Breast epithelium (tissue), 4 donors: ENCODE measurements around the gene ADGRG3. TPM values are rescaled to one million over a fixed set of nuclear protein-coding genes. Genes with fewer than 3 reads are reported as not detected.
"Not testable (repeated sequence)": the region's sequence is repeated elsewhere in the genome, so short reads cannot be mapped to it uniquely, and the experiment has no call there.

Source experiments
- DNase-seq, 2 donors: peaks; one replicate each; pipeline ENCODE4 v3.0.0-alpha.2; 2019; ENCODE audit warnings: low spot score in 2 of 2
- H3K27ac ChIP-seq, 2 donors: fragments of 200-600 bp; sonication (generic) in 1 of 2; one replicate each; pipeline ENCODE4 v1.5.1; 2016 to 2019; ENCODE audit warnings: mild to moderate bottlenecking in 1 of 2
- H3K27me3 ChIP-seq, 2 donors: fragments of 200-600 bp; sonication (generic) in 1 of 2; one replicate each; pipeline versions ENCODE4 v1.5.1 to v1.6.0; 2017 to 2019; ENCODE audit warnings: control low read depth in 1 of 2, mild to moderate bottlenecking in 1 of 2
- H3K36me3 ChIP-seq: fragments of 200-600 bp; one replicate; pipeline ENCODE4 v1.5.1; 2019
- H3K4me1 ChIP-seq, 2 donors: fragments of 200-600 bp; sonication (generic); one replicate each; pipeline ENCODE4 v1.5.1; 2016 to 2019; ENCODE audit warnings: control low read depth in 1 of 2
- H3K4me3 ChIP-seq, 3 donors: fragments of 200-600 bp; sonication (generic); 1 replicate in 2 of 3; 2 replicates in 1 of 3; pipeline ENCODE4 v1.5.1; 2016 to 2019; ENCODE audit warnings: mild to moderate bottlenecking in 3 of 3, moderate library complexity in 2 of 3
- H3K9me3 ChIP-seq, 2 donors: fragments of 200-600 bp; sonication (generic) in 1 of 2; one replicate each; pipeline ENCODE4 v1.5.1; 2016 to 2019; ENCODE audit warnings: control low read depth in 1 of 2
- CTCF ChIP-seq, 3 donors: fragments of 450-650 bp; IDR thresholded peaks; one replicate each; pipeline ENCODE4 v1.5.1; 2016 to 2017; ENCODE audit warnings: antibody characterized with exemption in 3 of 3, mild to moderate bottlenecking in 3 of 3, moderate library complexity in 3 of 3
- POLR2A ChIP-seq: fragments of 450-650 bp; IDR thresholded peaks from one replicate; pipeline ENCODE4 v1.6.1; 2016; ENCODE audit warnings: antibody characterized with exemption, mild to moderate bottlenecking, moderate library complexity
- POLR2AphosphoS5 ChIP-seq, 3 donors: sonication (generic); formaldehyde crosslinking; IDR thresholded peaks; one replicate each; pipeline ENCODE4 v1.6.1; 2017; ENCODE audit warnings: antibody characterized with exemption in 3 of 3
- intact Hi-C: fragments of 100-400 bp; cut with DNase I; formaldehyde crosslinking; loops from one replicate; pipeline ENCODE4 v1.15.1; 2023; ENCODE audit warnings: low total_unique reads
- total RNA-seq, 3 donors: library from RNA; depleted of rRNA; stranded (reverse); fragments of >200 nt; gene quantifications; one replicate each; pipeline ENCODE4 v1.1.0, GENCODE V29; 2016

Gene ADGRG3
- total RNA-seq, 3 donors from 2014 or later: 0.64 to 5.2 (median 1.6) TPM

GRCh38 chr16:57670196-57670595 lies 2.1 kb downstream of the ADGRG3 start:
- DNase-seq: no peak
- Histone ChIP-seq H3K27ac (no peak overlapping the region), H3K9me3 (no peaks in the 10 kb centered on the region), H3K4me3 (no peak overlapping the region), H3K27me3 (no peaks in the 10 kb centered on the region), H3K4me1 (no peaks in the 10 kb centered on the region), H3K36me3 (no peaks in the 10 kb centered on the region)
- TF ChIP-seq POLR2A (no peak), POLR2AphosphoS5 (IDR thresholded peaks at IDR 0.05) (no peak), CTCF (IDR thresholded peaks at IDR 0.05) (no peak)
- intact Hi-C loops: no loop called here

- H3K27ac ChIP-seq, DNase-seq, H3K27me3 ChIP-seq, H3K4me3 ChIP-seq, intact Hi-C loops, H3K9me3 ChIP-seq, H3K36me3 ChIP-seq, H3K4me1 ChIP-seq: not testable (repeated sequence)
These were observed 3.3 kb downstream of the ADGRG3 start for GRCh38 chr16:57671451-57671850.

- TF ChIP-seq POLR2AphosphoS5 (IDR thresholded peaks at IDR 0.05) (no peak), POLR2A (no peak), CTCF (IDR thresholded peaks at IDR 0.05) (no peak)
- no peak overlapping the region for H3K27ac ChIP-seq
- no peaks in the 10 kb centered on the region for H3K9me3 ChIP-seq
- no peak overlapping the region for H3K4me3 ChIP-seq
- DNase-seq: no peak
- no peaks in the 10 kb centered on the region for H3K4me1 ChIP-seq
- intact Hi-C loops: no loop called here
- no peaks in the 10 kb centered on the region for H3K36me3 ChIP-seq
- H3K27me3 ChIP-seq: no peaks in the 10 kb centered on the region
These were observed 4.3 kb downstream of the ADGRG3 start for GRCh38 chr16:57672416-57672815.

- intact Hi-C loops: no loop called here
- Histone ChIP-seq H3K4me3 (no peak overlapping the region), H3K27ac (no peak overlapping the region), H3K36me3 (no peaks in the 10 kb centered on the region), H3K9me3 (no peaks in the 10 kb centered on the region), H3K4me1 (peaks cover 0 to under 1% of the 10 kb centered on the region in 2 donors), H3K27me3 (no peaks in the 10 kb centered on the region)
- DNase-seq: no peak
- no peak for TF ChIP-seq CTCF (IDR thresholded peaks at IDR 0.05)
- no peak for TF ChIP-seq POLR2A
- TF ChIP-seq POLR2AphosphoS5 (IDR thresholded peaks at IDR 0.05): no peak
These were observed 4.7 kb downstream of the ADGRG3 start for GRCh38 chr16:57672824-57673223.

- TF ChIP-seq CTCF (IDR thresholded peaks at IDR 0.05) (no peak), POLR2AphosphoS5 (IDR thresholded peaks at IDR 0.05) (no peak), POLR2A (no peak)
- Histone ChIP-seq H3K27ac (no peak overlapping the region), H3K9me3 (no peaks in the 10 kb centered on the region), H3K36me3 (no peaks in the 10 kb centered on the region), H3K4me1 (peaks cover 0 to 6% of the 10 kb centered on the region in 2 donors), H3K27me3 (no peaks in the 10 kb centered on the region), H3K4me3 (no peak overlapping the region)
- no peak for DNase-seq
- intact Hi-C loops: no loop called here
These were observed 7.8 kb downstream of the ADGRG3 start for GRCh38 chr16:57675741-57676551.
